Type B pancreatic cell (in vitro differentiated cells): Measurements from ENCODE around the gene AP2A1. TPM values are rescaled to one million over a fixed set of nuclear protein-coding genes. Genes with fewer than 3 reads are reported as not detected.

Experiments used
- DNase-seq: peaks from one replicate; pipeline ENCODE4 v3.0.0; 2021; ENCODE audit warnings: mixed read lengths; ENCODE audit not compliant: unreplicated experiment; ENCODE audit errors: extremely low spot score
- H3K27ac Mint-ChIP-seq: 2 replicates; pipeline ENCODE4 v1.8.0; 2021; ENCODE audit warnings: mild to moderate bottlenecking, mixed read lengths
- H3K27me3 Mint-ChIP-seq: 2 replicates; pipeline ENCODE4 v1.8.0; 2021; ENCODE audit warnings: mixed read lengths
- H3K36me3 Mint-ChIP-seq: 2 replicates; pipeline ENCODE4 v1.8.0; 2021; ENCODE audit warnings: mixed read lengths
- H3K4me1 Mint-ChIP-seq: one replicate; pipeline ENCODE4 v1.8.0; 2021; ENCODE audit warnings: mixed read lengths; ENCODE audit not compliant: unreplicated experiment
- H3K4me3 Mint-ChIP-seq: 2 replicates; pipeline ENCODE4 v1.8.0; 2021; ENCODE audit warnings: mild to moderate bottlenecking, mixed read lengths
- H3K9me3 Mint-ChIP-seq: 2 replicates; pipeline ENCODE4 v1.8.0; 2021; ENCODE audit warnings: mixed read lengths
- CTCF ChIP-seq: fragments of 200-600 bp; sonication (generic); conservative IDR thresholded peaks from 2 replicates; pipeline ENCODE4 v1.5.0; 2021; ENCODE audit warnings: antibody characterized with exemption, mild to moderate bottlenecking
- total RNA-seq: library from RNA; stranded (reverse); gene quantifications from 2 replicates; pipeline ENCODE4 v1.2.1, GENCODE V29; 2021; ENCODE audit warnings: low replicate concordance

The AP2A1 gene
- total RNA-seq, 1 donor from 2014 or later, result 82.9 TPM

- no peak for TF ChIP-seq CTCF
- H3K4me1 Mint-ChIP-seq, result peaks cover 14% of the 10 kb centered on the region
- DNase-seq, result no peak
- no peak overlapping the region for H3K4me3 Mint-ChIP-seq
- H3K27ac Mint-ChIP-seq, result peak overlapping the region; percentile 58
- no peaks in the 10 kb centered on the region for H3K9me3 Mint-ChIP-seq
- no peaks in the 10 kb centered on the region for H3K27me3 Mint-ChIP-seq
- H3K36me3 Mint-ChIP-seq, result peaks cover 33% of the 10 kb centered on the region
Measured at GRCh38 chr19:49787746-49788145, 20.9 kb downstream of the AP2A1 start.

- H3K9me3 Mint-ChIP-seq, result no peaks in the 10 kb centered on the region
- no peak overlapping the region for H3K4me3 Mint-ChIP-seq
- H3K36me3 Mint-ChIP-seq, result peaks cover 27% of the 10 kb centered on the region
- no peak for TF ChIP-seq CTCF
- no peak for DNase-seq
- H3K27ac Mint-ChIP-seq, result no peak overlapping the region
- H3K4me1 Mint-ChIP-seq, result peaks cover 14% of the 10 kb centered on the region
- H3K27me3 Mint-ChIP-seq, result no peaks in the 10 kb centered on the region
Measured at GRCh38 chr19:49788857-49789256, 22.1 kb downstream of the AP2A1 start.

GRCh38 chr19:49790866-49791265, 24.1 kb downstream of the AP2A1 start:
- Mint-ChIP-seq H3K27ac (no peak overlapping the region), H3K4me1 (peaks cover 7% of the 10 kb centered on the region), H3K27me3 (no peaks in the 10 kb centered on the region), H3K4me3 (no peak overlapping the region), H3K36me3 (peaks cover 17% of the 10 kb centered on the region), H3K9me3 (no peaks in the 10 kb centered on the region)
- no peak for DNase-seq
- TF ChIP-seq CTCF, result no peak

DNA sequence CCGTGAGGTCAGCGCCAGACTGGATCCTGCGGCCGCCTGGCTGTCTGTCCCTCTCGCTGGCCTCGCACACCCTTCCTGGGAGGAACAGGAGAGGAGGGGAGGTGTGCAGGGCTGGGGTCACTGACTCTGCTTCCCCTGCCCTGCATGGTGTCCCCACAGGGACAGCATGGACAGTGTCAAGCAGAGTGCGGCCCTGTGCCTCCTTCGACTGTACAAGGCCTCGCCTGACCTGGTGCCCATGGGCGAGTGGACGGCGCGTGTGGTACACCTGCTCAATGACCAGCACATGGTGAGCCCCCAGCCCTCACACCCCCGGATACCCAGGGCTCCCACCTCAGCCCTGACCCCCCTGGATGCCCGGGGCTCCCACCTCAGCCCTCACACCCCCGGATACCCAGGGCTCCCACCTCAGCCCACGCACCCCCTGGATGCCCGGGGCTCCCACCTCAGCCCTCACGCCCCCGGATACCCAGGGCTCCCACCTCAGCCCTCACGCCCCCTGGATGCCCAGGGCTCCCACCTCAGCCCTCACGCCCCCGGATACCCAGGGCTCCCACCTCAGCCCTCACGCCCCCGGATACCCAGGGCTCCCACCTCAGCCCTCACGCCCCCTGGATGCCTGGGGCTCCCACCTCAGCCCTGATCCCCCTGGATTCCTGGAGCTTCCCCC, 25.1 kb downstream of the AP2A1 start:
- Mint-ChIP-seq H3K27ac (no peak overlapping the region), H3K36me3 (peaks cover 16% of the 10 kb centered on the region), H3K4me1 (no peaks in the 10 kb centered on the region), H3K4me3 (no peak overlapping the region), H3K27me3 (no peaks in the 10 kb centered on the region), H3K9me3 (no peaks in the 10 kb centered on the region)
- TF ChIP-seq CTCF, result no peak
- no peak for DNase-seq

- H3K36me3 Mint-ChIP-seq, result peaks cover 12% of the 10 kb centered on the region
- H3K4me3 Mint-ChIP-seq, result no peak overlapping the region
- no peaks in the 10 kb centered on the region for H3K27me3 Mint-ChIP-seq
- DNase-seq, result no peak
- no peak for TF ChIP-seq CTCF
- no peaks in the 10 kb centered on the region for H3K4me1 Mint-ChIP-seq
- H3K9me3 Mint-ChIP-seq, result no peaks in the 10 kb centered on the region
- H3K27ac Mint-ChIP-seq, result no peak overlapping the region
Measured at GRCh38 chr19:49792829-49793560, 26.2 kb downstream of the AP2A1 start.
